Endothelial cell (in vitro differentiated cells): Measurements from ENCODE around the gene PTPRN2. TPM values are rescaled to one million over a fixed set of nuclear protein-coding genes. Genes with fewer than 3 reads are reported as not detected.

Source experiments
- DNase-seq: peaks from one replicate; pipeline ENCODE4 v3.0.0; 2021; ENCODE audit warnings: low spot score
- H3K27ac Mint-ChIP-seq: one replicate; pipeline ENCODE4 v1.8.0; 2021; ENCODE audit warnings: mixed read lengths, inconsistent platforms; ENCODE audit not compliant: unreplicated experiment
- H3K27me3 Mint-ChIP-seq: one replicate; pipeline ENCODE4 v1.8.0; 2021; ENCODE audit warnings: mild to moderate bottlenecking, moderate library complexity, mixed read lengths, inconsistent platforms; ENCODE audit not compliant: unreplicated experiment
- H3K36me3 Mint-ChIP-seq: one replicate; pipeline ENCODE4 v1.8.0; 2021; ENCODE audit warnings: mild to moderate bottlenecking, low read depth, mixed read lengths, inconsistent platforms; ENCODE audit not compliant: unreplicated experiment
- H3K4me1 Mint-ChIP-seq: one replicate; pipeline ENCODE4 v1.8.0; 2021; ENCODE audit warnings: mild to moderate bottlenecking, mixed read lengths, inconsistent platforms; ENCODE audit not compliant: unreplicated experiment
- H3K4me3 Mint-ChIP-seq: one replicate; pipeline ENCODE4 v1.8.0; 2021; ENCODE audit warnings: mild to moderate bottlenecking, mixed read lengths, inconsistent platforms; ENCODE audit not compliant: unreplicated experiment
- H3K9me3 Mint-ChIP-seq: one replicate; pipeline ENCODE4 v1.8.0; 2021; ENCODE audit warnings: mixed read lengths, inconsistent platforms; ENCODE audit not compliant: unreplicated experiment
- CTCF ChIP-seq: fragments of 200-600 bp; sonication (generic); IDR thresholded peaks from one replicate; pipeline ENCODE4 v1.5.0; 2021; ENCODE audit warnings: antibody characterized with exemption; ENCODE audit not compliant: unreplicated experiment
- total RNA-seq: library from RNA; stranded (reverse); fragmentation: NEBNext Ultra II Directional; extraction: Animal tissue kit (Norgen Biotek cat#: 25700); gene quantifications from one replicate; pipeline ENCODE4 v1.2.1, GENCODE V29; 2021; ENCODE audit not compliant: unreplicated experiment

The PTPRN2 gene
- total RNA-seq, 1 donor from 2014 or later, result 0.18 TPM

- DNase-seq, result no peak
- no peak overlapping the region for H3K27ac Mint-ChIP-seq
- H3K4me3 Mint-ChIP-seq, result no peak overlapping the region
- peaks cover 11% of the 10 kb centered on the region for H3K27me3 Mint-ChIP-seq
- peaks cover 17% of the 10 kb centered on the region for H3K36me3 Mint-ChIP-seq
- TF ChIP-seq CTCF, result no peak
- H3K9me3 Mint-ChIP-seq, result peaks cover 38% of the 10 kb centered on the region
- no peaks in the 10 kb centered on the region for H3K4me1 Mint-ChIP-seq
Measured at GRCh38 chr7:157508477-157508881, 1079.1 kb downstream of the PTPRN2 start.

GRCh38 chr7:157507987-157508386, 1079.6 kb downstream of the PTPRN2 start:
- DNase-seq, result no peak
- Mint-ChIP-seq H3K27ac (no peak overlapping the region), H3K4me1 (no peaks in the 10 kb centered on the region), H3K27me3 (peaks cover 9% of the 10 kb centered on the region), H3K9me3 (peaks cover 43% of the 10 kb centered on the region), H3K36me3 (peaks cover 21% of the 10 kb centered on the region), H3K4me3 (no peak overlapping the region)
- TF ChIP-seq CTCF, result no peak

- H3K27ac Mint-ChIP-seq, result no peak overlapping the region
Measured at GRCh38 chr7:157506268-157506667, 1081.4 kb downstream of the PTPRN2 start.

GRCh38 chr7:157505646-157506045, 1082.0 kb downstream of the PTPRN2 start:
- Mint-ChIP-seq H3K27me3 (peaks cover 9% of the 10 kb centered on the region), H3K4me1 (no peaks in the 10 kb centered on the region), H3K4me3 (no peak overlapping the region), H3K36me3 (peaks cover 26% of the 10 kb centered on the region), H3K9me3 (peaks cover 54% of the 10 kb centered on the region), H3K27ac (no peak overlapping the region)
- no peak for DNase-seq
- no peak for TF ChIP-seq CTCF

More at GRCh38 chr7:157506268-157506667, 1081.4 kb downstream of the PTPRN2 start:
- Mint-ChIP-seq H3K36me3 (peaks cover 26% of the 10 kb centered on the region), H3K9me3 (peaks cover 54% of the 10 kb centered on the region), H3K27me3 (peaks cover 9% of the 10 kb centered on the region), H3K4me1 (no peaks in the 10 kb centered on the region), H3K4me3 (no peak overlapping the region)
- no peak for TF ChIP-seq CTCF
- no peak for DNase-seq

GRCh38 chr7:157503229-157503628, 1084.4 kb downstream of the PTPRN2 start:
- no peak overlapping the region for H3K27ac Mint-ChIP-seq
- H3K4me1 Mint-ChIP-seq, result no peaks in the 10 kb centered on the region
- peaks cover 16% of the 10 kb centered on the region for H3K27me3 Mint-ChIP-seq
- H3K4me3 Mint-ChIP-seq, result no peak overlapping the region
- H3K9me3 Mint-ChIP-seq, result peaks cover 68% of the 10 kb centered on the region
- peaks cover 36% of the 10 kb centered on the region for H3K36me3 Mint-ChIP-seq
- TF ChIP-seq CTCF, result no peak
- DNase-seq, result no peak
